Measurements from ENCODE around the gene C9orf78.

The C9orf78 gene

DNA sequence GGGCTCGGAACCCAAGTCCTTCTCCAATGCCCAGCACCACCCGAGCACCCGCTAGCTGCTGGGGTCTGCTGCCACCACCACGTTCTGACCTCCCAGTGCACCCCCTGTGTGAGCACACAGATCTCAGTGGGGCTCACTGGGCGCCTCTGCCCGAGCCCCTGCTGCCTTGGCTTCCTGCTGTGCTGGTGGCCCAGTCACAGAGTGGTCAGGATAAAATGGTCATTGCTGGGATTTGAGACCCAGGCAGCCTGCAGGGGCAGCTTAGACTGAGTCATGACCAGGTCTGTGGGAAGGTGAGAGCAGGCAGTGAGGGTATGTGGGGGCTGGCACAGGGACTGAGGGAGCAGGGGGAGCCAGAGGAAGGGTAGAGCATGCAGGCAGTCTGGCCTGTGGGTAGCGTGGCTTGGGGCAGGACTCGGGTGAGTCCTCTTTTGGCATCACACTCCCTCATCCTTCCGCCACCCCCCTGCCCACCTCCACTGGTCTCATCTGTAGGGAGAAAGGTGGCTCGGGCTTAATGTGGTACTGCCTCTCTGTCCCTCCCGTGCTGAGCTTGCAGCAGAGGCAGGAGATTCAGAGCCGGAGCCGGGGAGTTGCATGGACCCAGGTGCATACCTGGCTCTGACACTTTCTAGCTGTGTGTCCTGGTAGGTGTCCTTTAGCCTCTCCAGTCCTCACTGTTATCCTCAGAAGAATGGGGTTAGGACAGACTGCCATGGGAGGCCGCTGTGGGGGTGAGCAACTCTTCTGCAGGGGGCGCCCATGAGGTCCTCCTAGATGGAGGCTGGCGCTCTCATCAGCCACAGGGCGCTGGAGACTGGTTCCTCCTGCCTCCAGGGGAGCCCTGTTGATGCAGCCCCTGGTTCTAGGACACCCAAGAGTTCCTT lies 32.3 kb upstream of the C9orf78 start:
- DNase-seq = peak in 1 of 5 experiments; percentile 55

DNA sequence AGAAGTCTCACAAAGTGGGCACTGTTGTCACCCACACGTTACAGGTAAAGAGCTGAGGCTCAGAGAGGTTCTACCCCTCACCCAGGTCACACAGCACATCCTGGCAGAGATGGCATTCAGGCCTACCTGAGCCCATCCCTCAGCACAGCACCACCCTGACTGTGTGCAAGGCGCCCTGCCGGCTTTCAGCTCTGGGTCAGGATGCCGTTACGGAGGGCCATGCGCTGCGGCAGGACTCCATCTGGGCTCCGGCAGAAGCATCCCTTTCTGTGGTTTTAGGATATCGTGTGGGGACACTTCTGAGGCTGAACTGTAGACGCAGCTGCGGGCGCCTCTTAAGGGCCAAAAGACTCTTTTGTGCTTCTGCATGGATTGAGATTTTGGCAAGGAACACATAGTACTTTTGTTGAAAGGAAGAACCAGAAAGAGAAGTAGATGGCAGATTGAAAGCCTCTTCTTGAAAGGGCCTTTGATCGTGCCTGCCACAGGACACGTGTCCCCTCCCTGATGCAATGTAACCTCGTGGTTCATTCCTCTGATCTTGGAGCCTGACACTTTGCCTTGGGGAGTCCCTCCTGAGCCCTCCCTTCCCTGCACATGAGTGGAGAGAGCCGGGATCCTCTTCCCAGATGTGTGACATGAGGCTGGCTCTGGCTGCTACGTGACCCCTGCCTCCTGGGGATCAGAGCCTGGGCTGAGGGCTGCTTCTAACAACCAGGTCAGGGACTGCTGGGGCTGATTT lies 31.5 kb upstream of the C9orf78 start:
- DNase-seq = peak in 3 of 5 experiments; percentile 41 to 73 (median 59)

DNA sequence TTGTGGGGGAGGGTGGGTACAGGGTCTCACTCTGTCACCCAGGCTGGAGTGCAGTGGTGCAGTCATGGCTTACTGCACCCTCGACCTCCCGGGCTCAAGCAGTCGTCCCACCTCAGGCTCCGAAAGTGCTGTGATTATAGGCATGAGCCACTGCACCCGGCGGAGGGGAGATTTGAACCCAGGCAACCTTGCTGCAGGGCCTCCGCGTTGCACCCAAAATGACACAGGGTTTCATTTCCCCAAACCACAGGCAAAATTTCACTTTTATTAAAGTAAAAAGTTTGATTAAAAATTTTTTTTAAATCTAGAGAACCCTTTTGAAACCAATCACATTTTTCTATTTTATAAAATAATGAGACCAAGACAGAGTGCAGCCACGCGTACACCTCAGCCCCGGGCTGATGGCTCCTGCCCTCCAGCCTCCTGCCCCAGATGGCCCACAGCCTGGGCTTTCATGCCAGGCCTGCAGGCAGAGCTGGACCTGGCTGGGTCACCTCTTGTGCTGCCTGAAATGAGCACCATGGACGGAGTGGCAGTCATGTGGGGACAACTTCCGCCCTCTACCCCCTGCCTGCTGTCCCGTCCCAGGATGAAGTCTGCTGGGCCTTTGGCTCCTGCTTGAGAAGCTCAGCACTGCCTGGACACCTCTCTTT lies 30.7 kb upstream of the C9orf78 start:
- no peak for DNase-seq

- peak in 1 of 5 experiments; percentile 92 for DNase-seq
Measured at GRCh38 chr9:129864991-129865647, 30.0 kb upstream of the C9orf78 start.

DNA sequence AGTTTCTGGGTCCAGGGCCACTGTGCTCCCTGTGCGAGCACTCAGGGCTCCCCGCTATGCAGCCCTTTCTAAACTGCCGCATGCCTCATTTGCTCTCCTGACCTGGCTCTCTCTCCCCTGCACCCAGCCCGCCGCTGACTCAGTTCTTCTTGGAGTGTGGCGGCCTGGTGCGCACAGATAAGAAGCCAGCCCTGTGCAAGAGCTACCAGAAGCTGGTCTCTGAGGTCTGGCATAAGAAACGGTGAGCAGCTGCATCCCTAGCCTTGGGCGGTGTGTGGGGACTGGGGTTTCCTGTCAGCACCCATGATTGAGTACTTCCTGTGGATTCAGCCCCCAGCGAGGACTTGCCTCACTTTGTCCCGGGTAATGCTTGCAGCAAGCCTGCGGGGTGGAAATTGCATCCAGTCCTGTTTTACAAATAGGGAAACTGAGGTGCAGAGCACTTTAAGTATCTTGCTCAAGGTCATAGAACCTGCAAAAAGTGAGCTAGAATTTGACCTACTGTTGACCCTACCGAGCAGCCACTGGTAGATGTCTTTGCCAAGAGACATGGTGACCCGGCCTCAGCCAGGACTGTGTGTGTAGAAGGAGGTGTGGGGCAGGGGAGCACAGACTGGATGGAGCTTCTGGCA lies 28.1 kb upstream of the C9orf78 start:
- peak in 4 of 5 experiments; percentile 50 to 98 (median 73) for DNase-seq

DNA sequence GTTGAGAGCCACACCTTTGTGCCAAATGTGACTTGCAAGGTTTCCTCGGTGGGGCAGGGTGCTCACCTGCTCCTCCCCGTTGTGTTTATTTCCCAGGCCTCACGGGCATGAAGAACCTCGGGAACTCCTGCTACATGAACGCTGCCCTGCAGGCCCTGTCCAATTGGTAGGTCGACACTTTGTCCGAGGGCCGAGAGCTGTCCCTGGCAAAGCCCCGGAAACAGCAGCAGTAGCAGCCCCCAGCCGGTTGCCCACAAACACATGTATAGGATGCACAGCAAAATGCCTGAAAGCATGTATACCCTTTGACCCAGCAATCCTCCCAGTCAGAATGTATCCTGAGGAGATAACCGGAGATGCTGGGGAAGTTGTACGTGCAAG lies 26.4 kb upstream of the C9orf78 start:
- no peak for DNase-seq

- DNase-seq = peak in 1 of 5 experiments; percentile 66
Measured at GRCh38 chr9:129860653-129861446, 25.8 kb upstream of the C9orf78 start.

- DNase-seq = no peak
Measured at GRCh38 chr9:129858167-129858962, 23.3 kb upstream of the C9orf78 start.

DNA sequence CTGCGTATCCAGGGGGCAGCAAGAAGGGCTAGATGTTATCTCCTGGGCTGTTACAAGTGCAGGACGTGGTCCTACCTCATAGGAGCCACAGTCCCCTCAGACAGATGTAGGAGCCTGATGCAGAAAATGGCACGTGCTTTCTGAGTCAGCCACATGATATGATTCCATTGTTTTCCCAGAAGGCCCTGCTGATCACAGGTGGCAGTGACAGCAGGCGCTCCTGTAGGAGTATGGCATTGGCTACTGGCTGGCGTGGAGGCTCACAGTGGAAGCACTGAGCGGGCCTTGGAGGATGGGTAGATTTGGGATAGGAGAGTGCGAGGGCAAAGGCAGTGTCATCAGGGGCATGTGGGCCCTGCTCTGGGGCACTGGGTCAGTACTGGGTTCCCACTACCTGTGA lies 22.1 kb upstream of the C9orf78 start:
- DNase-seq = peak in 1 of 5 experiments; percentile 64

DNA sequence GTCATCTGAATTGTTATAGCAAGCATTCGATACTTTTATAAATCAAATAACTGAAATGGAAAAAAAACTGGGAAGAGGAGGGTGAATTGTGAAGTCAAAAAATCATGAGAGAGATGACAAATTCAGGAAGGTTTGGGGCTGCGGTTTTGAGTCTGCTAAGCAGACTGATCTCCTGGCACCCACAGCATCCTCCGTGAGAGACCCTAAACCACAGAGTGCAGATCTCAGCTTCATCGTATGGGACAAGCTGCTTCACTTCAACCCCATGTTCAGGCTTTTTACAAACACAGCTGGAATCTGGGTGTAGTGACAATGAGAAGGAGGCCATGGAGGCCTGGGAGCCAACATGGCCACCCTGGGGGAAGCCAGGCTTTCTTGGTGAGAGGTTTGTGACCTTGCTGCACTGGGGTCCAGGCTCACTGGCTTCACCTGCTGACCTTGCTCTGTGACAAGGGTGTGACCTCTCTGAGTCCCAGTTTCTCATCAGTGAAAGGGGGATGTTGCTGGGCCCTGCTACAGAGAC lies 19.6 kb upstream of the C9orf78 start:
- peak in 2 of 5 experiments; percentile 52 to 61 for DNase-seq

DNA sequence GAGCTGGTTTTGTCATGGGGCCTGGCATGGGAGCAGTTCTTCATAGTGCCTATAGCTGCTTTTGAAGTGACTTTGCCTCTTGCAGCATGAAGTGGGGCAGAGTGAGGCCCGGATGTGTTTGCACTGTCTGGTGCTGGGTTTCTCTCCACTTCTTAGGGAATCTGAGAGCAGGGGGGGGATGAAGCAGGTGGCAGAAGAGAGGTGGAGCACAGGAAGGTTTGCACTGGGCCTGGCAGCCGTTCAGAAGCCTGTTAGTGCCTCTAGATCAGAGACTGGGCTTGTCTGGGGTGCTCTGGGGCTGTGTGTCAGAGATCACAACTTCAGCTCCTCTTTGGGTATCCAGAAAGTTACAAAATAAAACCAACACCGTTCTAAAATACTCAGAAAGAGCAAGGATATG lies 18.5 kb upstream of the C9orf78 start:
- no peak for DNase-seq

GRCh38 chr9:129852579-129852978 lies 17.5 kb upstream of the C9orf78 start:
- DNase-seq = no peak

- no peak for DNase-seq
Measured at GRCh38 chr9:129851821-129852220, 16.7 kb upstream of the C9orf78 start.

DNA sequence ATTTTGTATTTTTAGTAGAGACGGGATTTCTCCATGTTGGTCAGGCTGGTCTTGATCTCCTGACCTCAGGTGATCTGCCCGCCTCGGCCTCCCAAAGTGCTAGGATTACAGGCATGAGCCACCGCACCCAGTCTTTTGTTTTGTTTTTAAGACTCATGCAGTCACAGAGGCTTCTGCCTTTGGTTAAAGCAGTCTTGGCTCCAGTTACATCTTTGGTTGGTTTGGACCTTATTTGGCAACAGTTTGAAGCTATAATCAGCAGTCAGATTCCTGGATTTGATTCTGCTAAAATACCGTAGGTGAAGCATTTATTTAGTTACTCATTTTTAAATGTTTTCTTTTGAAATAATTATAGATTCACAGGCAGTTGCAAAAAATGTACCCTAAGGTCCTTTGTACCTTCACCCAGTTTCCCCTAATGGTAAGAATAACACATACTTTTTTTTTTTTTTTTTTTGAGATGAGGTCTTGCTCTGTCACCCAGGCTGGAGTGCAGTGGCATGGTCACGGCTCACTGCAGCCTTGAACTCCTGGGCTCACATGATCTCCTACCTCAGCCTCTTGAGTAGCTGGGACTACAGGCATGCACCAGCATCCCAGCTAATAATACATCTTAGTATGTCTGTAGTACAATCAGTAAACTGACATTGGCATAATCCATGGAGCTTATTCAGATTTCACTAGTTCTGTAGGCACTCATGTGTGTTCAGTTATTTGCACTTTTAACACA lies 15.9 kb upstream of the C9orf78 start:
- DNase-seq = no peak

- DNase-seq = no peak
Measured at GRCh38 chr9:129849901-129850300, 14.8 kb upstream of the C9orf78 start.

DNA sequence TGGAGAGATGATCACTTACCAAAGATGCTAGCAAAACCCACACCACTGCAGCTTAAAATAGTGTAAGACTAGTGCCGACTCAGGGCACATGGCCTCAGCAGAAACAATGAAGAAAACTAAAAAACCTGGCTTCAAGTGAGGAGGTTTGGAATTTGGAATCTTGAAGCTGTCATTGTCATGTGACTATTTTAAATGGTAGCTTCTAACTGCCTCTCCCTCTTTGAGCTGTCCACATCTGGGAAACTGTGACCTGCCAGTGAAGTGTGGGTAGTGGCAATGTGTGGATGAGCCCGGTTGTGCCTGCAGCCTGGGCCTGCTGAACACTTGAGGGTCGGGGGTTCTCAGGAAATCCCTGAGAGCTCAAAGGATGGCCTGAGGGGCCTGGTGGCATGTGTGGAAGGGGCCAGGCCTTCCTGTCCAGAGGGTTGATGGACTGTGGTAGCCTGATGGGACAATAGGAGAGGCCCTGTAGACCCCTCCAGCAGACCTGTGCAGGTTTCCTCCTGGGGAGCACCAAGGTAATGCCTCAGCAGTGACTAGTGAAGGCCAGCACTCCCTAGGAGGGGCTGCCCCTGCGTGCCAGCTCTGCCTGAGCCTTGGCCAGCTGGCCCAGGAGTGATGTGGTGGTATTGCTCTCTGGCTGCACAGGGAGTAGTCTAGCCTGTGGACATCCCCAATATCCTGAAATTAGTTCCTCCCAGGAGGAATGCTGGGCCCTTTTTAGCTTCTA lies 13.8 kb upstream of the C9orf78 start:
- no peak for DNase-seq

DNA sequence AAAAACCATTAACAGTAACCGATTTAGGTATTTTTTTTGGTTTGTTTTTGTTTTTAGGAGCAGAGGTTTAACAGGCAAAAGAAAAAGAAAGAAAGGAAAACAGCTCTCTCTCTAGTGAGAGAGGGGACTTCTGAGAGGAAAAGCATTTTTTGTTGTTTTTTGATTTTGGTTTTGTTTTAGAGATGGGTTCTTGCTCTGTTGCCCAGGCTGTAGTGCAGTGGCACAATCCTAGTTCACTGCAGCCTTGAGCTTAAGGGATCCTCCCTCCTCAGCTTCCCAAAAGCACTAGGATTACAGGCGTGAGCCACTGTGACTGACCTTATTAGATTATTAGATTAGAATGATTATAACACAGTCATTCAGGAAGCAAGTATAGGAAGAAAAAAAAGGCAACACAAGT lies 10.3 kb upstream of the C9orf78 start:
- DNase-seq = no peak

GRCh38 chr9:129841071-129841470 lies 6.0 kb upstream of the C9orf78 start:
- DNase-seq = no peak

DNA sequence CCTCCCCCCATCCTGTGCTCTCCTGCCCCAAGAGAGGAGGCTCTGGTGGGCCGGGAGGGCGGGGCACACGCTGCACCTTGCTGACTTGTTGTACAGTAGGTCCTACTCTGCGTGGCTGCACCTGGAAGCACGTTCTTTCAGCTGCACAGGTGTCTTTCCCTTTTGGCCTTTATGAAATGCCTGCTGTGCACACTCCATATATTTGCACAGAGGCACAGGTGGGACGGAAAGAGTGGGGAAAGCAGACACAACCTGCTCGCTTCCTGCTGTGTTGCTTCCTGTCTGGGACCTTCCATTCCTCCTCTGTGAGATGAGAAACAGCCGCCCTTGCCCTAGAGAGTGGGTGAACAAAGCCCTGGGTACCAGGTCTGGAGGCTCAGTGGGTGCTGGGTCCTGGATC lies 5.0 kb upstream of the C9orf78 start:
- DNase-seq = no peak
